Upper lobe of right lung (tissue), 1 donor: Measurements from ENCODE around the gene CLDN12. TPM values are rescaled to one million over a fixed set of nuclear protein-coding genes. Genes with fewer than 3 reads are reported as not detected.
A peak's percentile ranks its signal among the peaks of the same experiment; 100 is the strongest.
"Not testable (repeated sequence)": the region's sequence is repeated elsewhere in the genome, so short reads cannot be mapped to it uniquely, and the experiment has no call there.

Experiments used
- ATAC-seq: fragments of 200-7000 bp; cut with Tn5 transposase; one replicate; pipeline ENCODE4 v1.9.1; 2020; ENCODE audit warnings: mild to moderate bottlenecking, moderate library complexity
- DNase-seq: peaks from one replicate; pipeline ENCODE4 v3.0.0-alpha.2; 2020
- H3K27ac ChIP-seq: fragments of 200-600 bp; one replicate; pipeline ENCODE4 v1.8.0; 2022
- H3K27me3 ChIP-seq: fragments of 200-600 bp; one replicate; pipeline ENCODE4 v1.8.0; 2022; ENCODE audit warnings: mild to moderate bottlenecking
- H3K36me3 ChIP-seq: fragments of 200-600 bp; one replicate; pipeline ENCODE4 v1.8.0; 2022
- H3K4me1 ChIP-seq: fragments of 200-600 bp; one replicate; pipeline ENCODE4 v1.8.0; 2022
- H3K4me3 ChIP-seq: fragments of 200-600 bp; one replicate; pipeline ENCODE4 v1.8.0; 2022; ENCODE audit warnings: mild to moderate bottlenecking
- H3K9me3 ChIP-seq: fragments of 200-600 bp; one replicate; pipeline ENCODE4 v1.8.0; 2022
- intact Hi-C: fragments of 100-400 bp; cut with DNase I; formaldehyde crosslinking; loops from one replicate; pipeline ENCODE4 v1.11.0; 2022
- total RNA-seq: library from RNA; stranded (reverse); fragmentation: NEBNext Ultra II Directional; extraction: Animal tissue kit (Norgen Biotek cat#: 25700); gene quantifications from one replicate; pipeline ENCODE4 v1.2.1, GENCODE V29; 2021
- TF ChIP-seq, protein P1 (sequence below): fragments of 200-600 bp; IDR thresholded peaks from one replicate; pipeline ENCODE4 v1.8.0; 2022; ENCODE audit warnings: antibody characterized with exemption
- donor health status: DM: no; HTN: yes; CAD: no; lungs with severe emphysema.

The CLDN12 gene
- total RNA-seq, 1 donor from 2014 or later: 30.8 TPM

DNA sequence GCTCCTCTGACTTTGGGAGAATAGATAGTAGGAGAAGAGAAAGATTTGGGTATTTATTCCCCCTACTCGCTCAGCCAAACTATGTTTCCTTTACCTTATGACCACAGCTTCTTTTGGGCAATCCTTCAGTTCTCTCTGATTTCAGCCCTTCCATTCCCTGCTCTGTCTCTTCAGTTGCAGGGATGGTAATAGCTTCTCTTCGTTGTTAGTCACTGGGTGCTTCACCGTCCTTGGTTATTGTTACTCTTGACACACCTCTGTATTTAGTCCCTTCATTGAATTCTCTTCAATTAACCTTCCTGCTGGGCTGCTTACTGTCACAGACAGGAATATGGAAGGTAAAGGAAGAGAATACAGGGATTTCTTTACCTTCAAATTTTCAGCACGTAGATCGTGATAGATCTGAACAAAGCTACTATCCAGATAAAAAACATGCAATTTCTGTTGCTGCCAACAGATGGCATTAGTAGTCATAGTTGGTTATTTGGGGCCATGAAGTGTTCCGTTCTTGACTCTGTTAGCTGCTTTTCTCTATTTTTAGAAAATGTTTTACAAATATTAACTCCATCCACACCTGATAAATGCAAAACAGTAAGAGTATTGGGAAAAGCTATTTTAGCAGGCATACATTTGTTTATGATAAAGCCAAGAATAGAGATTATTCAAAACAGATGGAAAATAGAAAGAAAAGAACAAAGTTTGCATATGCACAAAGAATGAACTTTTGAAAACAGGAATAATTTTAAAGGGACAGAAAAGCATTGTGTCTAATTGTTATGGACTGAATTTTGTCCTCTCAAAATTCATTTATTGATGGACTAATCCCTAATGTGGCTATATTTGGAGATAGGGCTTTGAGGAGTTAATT lies 52.1 kb downstream of the CLDN12 start:
- intact Hi-C loops: loop anchor here (5.0 kb wide), 1 partner anchor 172 kb away; no protein-coding TSS in a partner anchor

DNA sequence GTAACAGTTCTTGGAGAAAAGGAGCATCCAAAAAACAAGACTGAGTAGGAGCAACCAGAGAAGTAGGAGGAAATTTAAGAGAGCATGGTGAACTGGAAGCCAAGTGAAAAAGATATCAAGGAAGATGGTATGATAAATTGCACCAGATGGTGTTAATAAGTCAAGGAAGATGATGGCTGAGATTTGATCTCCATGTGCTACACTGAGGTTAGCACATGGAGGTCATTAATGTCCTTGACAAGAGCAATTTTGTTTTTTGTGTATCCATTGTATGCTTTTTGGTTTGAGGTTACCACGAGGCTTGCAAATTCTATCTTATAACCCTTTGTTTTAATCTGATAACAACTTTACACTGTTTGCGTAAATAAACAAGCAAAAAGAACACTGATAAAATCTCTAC lies 54.8 kb downstream of the CLDN12 start:
- Histone ChIP-seq H3K36me3 (no peaks in the 10 kb centered on the region), H3K4me3 (no peak overlapping the region), H3K4me1 (peaks cover 4% of the 10 kb centered on the region), H3K27me3 (no peaks in the 10 kb centered on the region), H3K9me3 (no peaks in the 10 kb centered on the region), H3K27ac (no peak overlapping the region)
- DNase-seq: no peak
- no peak for ATAC-seq
- TF ChIP-seq, protein P1, sequence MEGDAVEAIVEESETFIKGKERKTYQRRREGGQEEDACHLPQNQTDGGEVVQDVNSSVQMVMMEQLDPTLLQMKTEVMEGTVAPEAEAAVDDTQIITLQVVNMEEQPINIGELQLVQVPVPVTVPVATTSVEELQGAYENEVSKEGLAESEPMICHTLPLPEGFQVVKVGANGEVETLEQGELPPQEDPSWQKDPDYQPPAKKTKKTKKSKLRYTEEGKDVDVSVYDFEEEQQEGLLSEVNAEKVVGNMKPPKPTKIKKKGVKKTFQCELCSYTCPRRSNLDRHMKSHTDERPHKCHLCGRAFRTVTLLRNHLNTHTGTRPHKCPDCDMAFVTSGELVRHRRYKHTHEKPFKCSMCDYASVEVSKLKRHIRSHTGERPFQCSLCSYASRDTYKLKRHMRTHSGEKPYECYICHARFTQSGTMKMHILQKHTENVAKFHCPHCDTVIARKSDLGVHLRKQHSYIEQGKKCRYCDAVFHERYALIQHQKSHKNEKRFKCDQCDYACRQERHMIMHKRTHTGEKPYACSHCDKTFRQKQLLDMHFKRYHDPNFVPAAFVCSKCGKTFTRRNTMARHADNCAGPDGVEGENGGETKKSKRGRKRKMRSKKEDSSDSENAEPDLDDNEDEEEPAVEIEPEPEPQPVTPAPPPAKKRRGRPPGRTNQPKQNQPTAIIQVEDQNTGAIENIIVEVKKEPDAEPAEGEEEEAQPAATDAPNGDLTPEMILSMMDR: no peak
- intact Hi-C loops: loop anchor here (5.0 kb wide), 1 partner anchor 169 kb away; no protein-coding TSS in a partner anchor

More for the DNA sequence above, 52.1 kb downstream of the CLDN12 start:
- TF ChIP-seq, protein P1: peak; percentile 68
- no peaks in the 10 kb centered on the region for H3K27me3 ChIP-seq
- no peaks in the 10 kb centered on the region for H3K9me3 ChIP-seq
- DNase-seq (no peak), ATAC-seq (peak; percentile 84)
- no peak overlapping the region for H3K4me3 ChIP-seq
- no peaks in the 10 kb centered on the region for H3K4me1 ChIP-seq
- H3K27ac ChIP-seq: no peak overlapping the region
- no peaks in the 10 kb centered on the region for H3K36me3 ChIP-seq

DNA sequence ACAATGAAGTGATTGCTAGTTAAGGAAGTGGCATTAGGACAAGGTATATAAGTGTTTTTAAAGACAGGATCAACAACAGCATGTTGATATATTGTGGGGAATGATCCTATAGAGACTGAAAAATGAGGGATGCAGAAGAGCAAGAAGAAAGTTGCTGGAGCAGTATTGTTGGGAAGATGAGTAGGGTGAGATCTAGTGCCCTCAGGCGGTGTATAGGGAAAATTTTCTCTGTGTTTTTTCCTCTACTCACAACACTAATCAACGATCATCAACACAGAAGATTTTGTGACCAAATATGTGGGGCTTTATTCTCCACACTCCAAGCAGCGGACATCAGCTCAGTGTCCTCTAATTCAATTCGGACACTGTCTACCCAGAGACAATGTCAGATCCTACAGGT lies 56.6 kb downstream of the CLDN12 start:
- H3K9me3 ChIP-seq: no peaks in the 10 kb centered on the region
- intact Hi-C loops: loop anchor here (5.0 kb wide), 1 partner anchor 167 kb away; no protein-coding TSS in a partner anchor
- H3K27me3 ChIP-seq: no peaks in the 10 kb centered on the region
- H3K27ac ChIP-seq: no peak overlapping the region
- DNase-seq (no peak), ATAC-seq (no peak)
- peaks cover 4% of the 10 kb centered on the region for H3K4me1 ChIP-seq
- no peaks in the 10 kb centered on the region for H3K36me3 ChIP-seq
- no peak overlapping the region for H3K4me3 ChIP-seq
- TF ChIP-seq, protein P1: no peak

DNA sequence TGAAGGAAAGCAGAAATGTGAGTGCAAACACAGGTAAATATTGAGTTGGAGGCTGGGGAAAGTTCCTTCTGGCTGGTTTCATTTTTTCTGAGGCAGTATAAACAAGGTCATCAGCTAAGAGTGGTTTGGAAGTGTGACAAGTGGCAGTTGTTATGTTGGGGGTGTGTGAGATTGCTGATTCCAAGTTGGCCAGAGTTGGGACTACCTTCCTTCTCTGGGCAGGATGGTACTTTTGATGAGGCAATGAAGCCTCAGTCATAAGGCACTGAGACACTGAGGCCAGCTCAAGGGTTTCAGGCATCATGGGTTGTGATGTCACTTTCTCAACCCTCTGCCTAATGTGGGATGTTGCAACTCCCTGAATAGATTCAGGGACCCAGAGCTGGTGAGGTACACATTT lies 58.0 kb downstream of the CLDN12 start:
- H3K27ac ChIP-seq: no peak overlapping the region
- intact Hi-C loops: no loop called here
- H3K4me3 ChIP-seq: no peak overlapping the region
- no peaks in the 10 kb centered on the region for H3K27me3 ChIP-seq
- no peaks in the 10 kb centered on the region for H3K36me3 ChIP-seq
- ATAC-seq: peak; percentile 83
- no peak for DNase-seq
- TF ChIP-seq, protein P1: no peak
- H3K9me3 ChIP-seq: no peaks in the 10 kb centered on the region
- H3K4me1 ChIP-seq: peaks cover 4% of the 10 kb centered on the region

DNA sequence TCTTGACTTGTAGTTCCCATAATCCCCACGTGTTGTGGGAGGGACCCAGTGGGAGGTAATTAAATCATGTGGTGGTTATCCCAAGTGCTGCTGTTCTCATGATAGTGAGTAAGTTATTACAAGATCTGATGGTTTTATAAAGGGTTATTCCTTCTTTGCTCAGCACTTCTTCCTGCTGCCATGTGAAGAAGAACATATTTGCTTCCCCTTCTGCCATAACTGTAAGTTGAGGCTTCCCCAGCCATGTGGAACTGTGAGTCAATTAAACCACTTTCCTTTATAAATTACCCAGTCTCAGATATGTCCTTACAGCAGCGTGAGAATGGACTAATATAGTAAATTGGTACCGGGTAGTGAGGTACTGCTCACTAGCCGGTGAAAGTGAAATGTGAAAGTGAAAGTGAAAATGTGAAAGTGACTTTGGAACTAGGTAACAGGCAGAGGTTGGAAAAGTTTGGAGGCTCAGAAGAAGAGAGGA lies 59.9 kb downstream of the CLDN12 start:
- DNase-seq, H3K27me3 ChIP-seq, H3K4me1 ChIP-seq, H3K36me3 ChIP-seq, intact Hi-C loops, H3K9me3 ChIP-seq: not testable (repeated sequence)
- Histone ChIP-seq H3K27ac (peak overlapping the region; percentile 75), H3K4me3 (peak overlapping the region; percentile 46)
- ATAC-seq: peak; percentile 64

Other genes with a start within 250 kb of the CLDN12 start
- 5.7 TPM for gene STEAP1, start 249.0 kb upstream of the CLDN12 start, total RNA-seq
- 11.5 TPM for gene STEAP2, start 191.7 kb upstream of the CLDN12 start, total RNA-seq
- 3.0 TPM for gene CFAP69, start 158.3 kb upstream of the CLDN12 start, total RNA-seq
- gene FAM237B, start 82.2 kb upstream of the CLDN12 start, total RNA-seq: not detected
- gene GTPBP10, start 56.7 kb upstream of the CLDN12 start, total RNA-seq: 19.9 TPM
- not detected for gene PTTG1IP2, start 66.2 kb downstream of the CLDN12 start, total RNA-seq
- 47.2 TPM for gene CDK14, start 192.9 kb downstream of the CLDN12 start, total RNA-seq